ENCODE measurements around the gene PHGDH.

The PHGDH gene

GRCh38 chr1:119791377-119791776, 79.6 kb downstream of the PHGDH start:
- DNase-seq (ENCODE audit: low read depth) = no peak

Measured in stromal cell of bone marrow (primary cell).